ENCODE measurements around the gene ITFG1.

DNA sequence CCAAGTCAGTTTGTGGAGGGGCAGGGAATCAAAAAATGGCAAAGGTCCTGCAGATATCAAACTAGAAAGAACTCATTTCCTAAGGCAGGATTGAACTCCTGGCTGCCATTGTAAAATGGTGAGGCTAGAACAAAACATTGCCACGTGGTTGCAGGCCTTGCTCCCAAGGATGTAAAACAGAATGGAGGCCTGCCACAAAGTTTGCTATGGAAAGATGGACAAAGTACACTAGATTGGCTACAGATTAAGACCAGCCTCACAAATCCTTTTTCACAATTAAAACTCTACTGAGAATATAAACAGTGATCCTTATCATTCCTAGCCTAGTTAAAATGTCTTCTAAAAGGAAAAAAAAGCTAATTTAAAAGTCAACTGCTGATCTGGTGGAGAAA lies 31.2 kb upstream of the ITFG1 start:
- no peak for TF ChIP-seq POLR2AphosphoS5 (IDR thresholded peaks at IDR 0.05; ENCODE audit: low read depth, low read length)
- TF ChIP-seq, protein P1, sequence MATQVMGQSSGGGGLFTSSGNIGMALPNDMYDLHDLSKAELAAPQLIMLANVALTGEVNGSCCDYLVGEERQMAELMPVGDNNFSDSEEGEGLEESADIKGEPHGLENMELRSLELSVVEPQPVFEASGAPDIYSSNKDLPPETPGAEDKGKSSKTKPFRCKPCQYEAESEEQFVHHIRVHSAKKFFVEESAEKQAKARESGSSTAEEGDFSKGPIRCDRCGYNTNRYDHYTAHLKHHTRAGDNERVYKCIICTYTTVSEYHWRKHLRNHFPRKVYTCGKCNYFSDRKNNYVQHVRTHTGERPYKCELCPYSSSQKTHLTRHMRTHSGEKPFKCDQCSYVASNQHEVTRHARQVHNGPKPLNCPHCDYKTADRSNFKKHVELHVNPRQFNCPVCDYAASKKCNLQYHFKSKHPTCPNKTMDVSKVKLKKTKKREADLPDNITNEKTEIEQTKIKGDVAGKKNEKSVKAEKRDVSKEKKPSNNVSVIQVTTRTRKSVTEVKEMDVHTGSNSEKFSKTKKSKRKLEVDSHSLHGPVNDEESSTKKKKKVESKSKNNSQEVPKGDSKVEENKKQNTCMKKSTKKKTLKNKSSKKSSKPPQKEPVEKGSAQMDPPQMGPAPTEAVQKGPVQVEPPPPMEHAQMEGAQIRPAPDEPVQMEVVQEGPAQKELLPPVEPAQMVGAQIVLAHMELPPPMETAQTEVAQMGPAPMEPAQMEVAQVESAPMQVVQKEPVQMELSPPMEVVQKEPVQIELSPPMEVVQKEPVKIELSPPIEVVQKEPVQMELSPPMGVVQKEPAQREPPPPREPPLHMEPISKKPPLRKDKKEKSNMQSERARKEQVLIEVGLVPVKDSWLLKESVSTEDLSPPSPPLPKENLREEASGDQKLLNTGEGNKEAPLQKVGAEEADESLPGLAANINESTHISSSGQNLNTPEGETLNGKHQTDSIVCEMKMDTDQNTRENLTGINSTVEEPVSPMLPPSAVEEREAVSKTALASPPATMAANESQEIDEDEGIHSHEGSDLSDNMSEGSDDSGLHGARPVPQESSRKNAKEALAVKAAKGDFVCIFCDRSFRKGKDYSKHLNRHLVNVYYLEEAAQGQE (IDR thresholded peaks at IDR 0.05; ENCODE audit: insufficient read depth in 1 of 2, low read depth in 2 of 2, low read length in 2 of 2) = no peak
